HCT116 (cell line): ENCODE results near the gene OR52B2. TPM values are rescaled to one million over a fixed set of nuclear protein-coding genes. Genes with fewer than 3 reads are reported as not detected.

Experiments
- ATAC-seq: fragments of 200-7000 bp; cut with Tn5 transposase; 2 replicates; pipeline ENCODE4 v1.9.1; 2020; ENCODE audit warnings: mild to moderate bottlenecking, moderate library complexity
- BruUV-seq: library from RNA; stranded (reverse); fragments of 400-500 nt; replicated peaks from 2 replicates; lab custom pipeline; 2021; lab: Mats Ljungman, UMichigan
- CTCF ChIA-PET: fragments of 300-600 bp; sonication (Branson Sonifier 250); formaldehyde crosslinking; loops from one replicate; lab custom pipeline; 2021; ENCODE audit warnings: antibody characterized with exemption; lab: Charles Lee
- POLR2A ChIA-PET: fragments of 300-600, 350-600 bp; sonication (Branson Sonifier 250); formaldehyde crosslinking; loops from one replicate; lab custom pipeline; 2021; ENCODE audit warnings: antibody characterized with exemption; lab: Charles Lee
- RAD21 ChIA-PET, 2 experiments: fragments of 300-600 bp; sonication (Branson Sonifier 250); formaldehyde crosslinking; loops; one replicate each; lab custom pipeline; 2023; ENCODE audit warnings: low total read pairs in 2 of 2; ENCODE audit not compliant: uncharacterized antibody in 2 of 2, unreplicated experiment in 2 of 2, low non-redundant PET in 1 of 2; lab: Charles Lee
- DNase-seq: peaks from one replicate; pipeline ENCODE4 v3.0.0-alpha.2; 2010; ENCODE audit warnings: low read depth, low spot score
- H2AFZ ChIP-seq: fragments of 200-600 bp; shearing (Covaris generic), sonication (generic); 2 replicates; pipeline ENCODE4 v1.6.1; 2017; ENCODE audit warnings: low read depth, mixed run types, mixed read lengths, antibody characterized with exemption, low read length; ENCODE audit not compliant: poor library complexity, severe bottlenecking
- H3K27ac ChIP-seq: 2 replicates; pipeline ENCODE4 v1.5.1; 2012; ENCODE audit warnings: low read depth, low read length
- H3K27me3 ChIP-seq: fragments of 200-600 bp; sonication (generic); 2 replicates; pipeline ENCODE4 v1.6.1; 2016; ENCODE audit warnings: mixed run types, low read length, mixed read lengths; ENCODE audit not compliant: insufficient read depth
- H3K36me3 ChIP-seq, 2 experiments: fragments of 200-500 bp in 1 of 2; fragments of 200-600 bp in 1 of 2; sonication (Bioruptor generic) in 1 of 2; sonication (generic) in 1 of 2; 2 replicates each; pipeline versions ENCODE4 v1.5.1 to v1.6.1; 2014 to 2016; ENCODE audit warnings: low read length in 2 of 2, inconsistent platforms in 1 of 2, mixed read lengths in 1 of 2, mixed run types in 1 of 2; ENCODE audit not compliant: insufficient read depth in 2 of 2, control insufficient read depth in 1 of 2
- H3K4me1 ChIP-seq, 2 experiments: fragments of 200-600 bp in 1 of 2; sonication (generic) in 1 of 2; 2 replicates each; pipeline versions ENCODE4 v1.5.1 to v1.6.1; 2012 to 2017; ENCODE audit warnings: low read length in 2 of 2, inconsistent platforms in 1 of 2, mild to moderate bottlenecking in 1 of 2, mixed read lengths in 1 of 2, mixed run types in 1 of 2, moderate library complexity in 1 of 2; ENCODE audit not compliant: insufficient read depth in 2 of 2, control insufficient read depth in 1 of 2
- H3K4me2 ChIP-seq: fragments of 200-600 bp; sonication (generic); 2 replicates; pipeline ENCODE4 v1.6.1; 2017; ENCODE audit warnings: mixed run types, low read length, mixed read lengths
- H3K4me3 ChIP-seq, 2 experiments: fragments of 200-600 bp in 1 of 2; sonication (generic) in 1 of 2; replicated peaks in 1 of 2; 2 replicates each; pipeline ENCODE4 v1.5.1; 2011 to 2016; ENCODE audit warnings: low read length in 2 of 2, control low read depth in 1 of 2, low read depth in 1 of 2, mild to moderate bottlenecking in 1 of 2, mixed read lengths in 1 of 2, mixed run types in 1 of 2
- H3K79me2 ChIP-seq: fragments of 200-600 bp; sonication (generic); 2 replicates; pipeline ENCODE4 v1.6.1; 2017; ENCODE audit warnings: mild to moderate bottlenecking, mixed run types, low read length, moderate library complexity, mixed read lengths; ENCODE audit not compliant: insufficient read depth
- H3K9ac ChIP-seq: fragments of 200-600 bp; sonication (generic); 2 replicates; pipeline ENCODE4 v1.6.1; 2016; ENCODE audit warnings: low read length, mixed read lengths
- H3K9me2 ChIP-seq: fragments of 200-600 bp; sonication (generic), shearing (Covaris generic); 2 replicates; pipeline ENCODE4 v1.6.1; 2017; ENCODE audit warnings: mixed run types, mild to moderate bottlenecking, moderate library complexity; ENCODE audit not compliant: insufficient read depth
- H3K9me3 ChIP-seq, 2 experiments: fragments of 200-500 bp in 1 of 2; fragments of 200-600 bp in 1 of 2; sonication (Bioruptor generic) in 1 of 2; sonication (generic) in 1 of 2; 2 replicates each; pipeline ENCODE4 v1.6.1; 2014 to 2017; ENCODE audit warnings: low read length in 2 of 2, mixed read lengths in 2 of 2, inconsistent platforms in 1 of 2, low read depth in 1 of 2, mild to moderate bottlenecking in 1 of 2, mixed run types in 1 of 2, moderate library complexity in 1 of 2; ENCODE audit not compliant: control insufficient read depth in 1 of 2, insufficient read depth in 1 of 2
- H4K20me1 ChIP-seq: fragments of 200-600 bp; sonication (generic), shearing (Covaris generic); 2 replicates; pipeline ENCODE4 v1.6.1; 2017; ENCODE audit warnings: mixed run types, mild to moderate bottlenecking, moderate library complexity; ENCODE audit not compliant: insufficient read depth
- ATF3 ChIP-seq: IDR thresholded peaks from 2 replicates; pipeline ENCODE4 v1.6.1; 2012
- CEBPB ChIP-seq: IDR thresholded peaks from 2 replicates; pipeline ENCODE4 v1.6.1; 2012; ENCODE audit warnings: low read depth
- ELF1 ChIP-seq: IDR thresholded peaks from 2 replicates; pipeline ENCODE4 v1.6.1; 2012; ENCODE audit warnings: low read depth, borderline replicate concordance
- EZH2 ChIP-seq: fragments of 200-600 bp; sonication (generic); IDR thresholded peaks from 2 replicates; pipeline ENCODE4 v1.6.1; 2017; ENCODE audit warnings: antibody characterized with exemption, mixed run types
- JUND ChIP-seq: IDR thresholded peaks from 2 replicates; pipeline ENCODE4 v1.6.1; 2012
- POLR2AphosphoS5 ChIP-seq: IDR thresholded peaks from 2 replicates; pipeline ENCODE4 v1.6.1; 2011; ENCODE audit warnings: mild to moderate bottlenecking, low read depth, low read length, moderate library complexity
- RAD21 ChIP-seq: IDR thresholded peaks from 2 replicates; pipeline ENCODE4 v1.6.1; 2012; ENCODE audit warnings: low read depth, mild to moderate bottlenecking
- REST ChIP-seq: IDR thresholded peaks from 2 replicates; pipeline ENCODE4 v1.6.1; 2012; ENCODE audit warnings: low read depth
- SIN3A ChIP-seq: IDR thresholded peaks from 2 replicates; pipeline ENCODE4 v1.6.1; 2012; ENCODE audit warnings: low read depth
- SRF ChIP-seq: IDR thresholded peaks from 2 replicates; pipeline ENCODE4 v1.6.1; 2012; ENCODE audit warnings: low read depth
- YY1 ChIP-seq: IDR thresholded peaks from 2 replicates; pipeline ENCODE4 v1.6.1; 2011; ENCODE audit warnings: low read length, low read depth, moderate library complexity, mild to moderate bottlenecking; ENCODE audit not compliant: insufficient replicate concordance; ENCODE audit errors: extremely low read depth
- ZFX ChIP-seq: fragments of 450-650 bp; IDR thresholded peaks from 2 replicates; pipeline ENCODE4 v1.6.1; 2017
- intact Hi-C: fragments of 100-400 bp; cut with micrococcal nuclease; formaldehyde crosslinking; loops from 2 replicates; pipeline ENCODE4 v1.10.0; 2022
- total RNA-seq: library from RNA; stranded (reverse); gene quantifications from one replicate; pipeline ENCODE4 v1.2.1, GENCODE V29; 2021; ENCODE audit not compliant: unreplicated experiment

The OR52B2 gene
- total RNA-seq, 1 experiment from 2014 or later, result not detected

- Histone ChIP-seq H3K36me3 (no peaks in the 10 kb centered on the region; a peak in 1 of 4 replicates), H3K9me2 (no peaks in the 10 kb centered on the region)
- no peak for TF ChIP-seq REST
- no peak for TF ChIP-seq YY1
- TF ChIP-seq SIN3A, result no peak
- TF ChIP-seq JUND, result no peak
- TF ChIP-seq EZH2, result no peak
- TF ChIP-seq RAD21, result no peak
- TF ChIP-seq CEBPB, result no peak
- no peak for TF ChIP-seq ZFX
- TF ChIP-seq POLR2AphosphoS5, result no peak
- TF ChIP-seq ELF1, result no peak
- no peak for TF ChIP-seq ATF3
- no peak for TF ChIP-seq SRF
- TF ChIP-seq, all 23 proteins: peak for 0
- intact Hi-C loops, result no loop called here
- ChIA-PET CTCF (no interaction called here), RAD21 (no interaction called here), POLR2A (no interaction called here)
- no peaks in the 10 kb centered on the region for H3K9me3 ChIP-seq
- no peak for DNase-seq
- H3K4me3 ChIP-seq, result no peak overlapping the region
- no peak overlapping the region for H3K9ac ChIP-seq
- H2AFZ ChIP-seq, result no peak overlapping the region
- H3K27ac ChIP-seq, result no peak overlapping the region
- H3K79me2 ChIP-seq, result no peaks in the 10 kb centered on the region
- no TSS peak for BruUV-seq
- peaks cover 45% of the 10 kb centered on the region for H3K27me3 ChIP-seq
- no peak overlapping the region for H3K4me2 ChIP-seq
- no peak for ATAC-seq
- no peaks in the 10 kb centered on the region for H3K4me1 ChIP-seq
- H4K20me1 ChIP-seq, result no peaks in the 10 kb centered on the region
These were observed 41.1 kb downstream of the OR52B2 start for GRCh38 chr11:6129011-6129410.
